ENCODE measurements around the gene ST7.

The ST7 gene

DNA sequence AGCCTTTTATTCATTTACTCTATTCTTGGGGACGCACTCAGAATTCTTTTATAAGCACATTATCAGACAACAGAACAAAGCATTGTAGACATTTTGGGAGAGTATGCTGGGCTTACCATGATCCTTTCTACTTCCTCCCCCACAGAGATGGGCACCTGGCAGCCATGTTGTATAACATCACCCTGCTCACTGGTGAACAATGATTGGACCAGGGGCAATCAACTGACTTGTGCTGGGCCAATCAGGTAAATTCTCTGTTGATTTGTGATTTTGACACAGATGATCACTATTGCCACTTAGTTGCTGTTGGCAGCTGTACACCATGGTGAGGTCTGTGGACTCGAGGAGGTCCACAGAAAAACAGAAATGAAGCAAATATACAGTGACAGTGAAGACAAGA is 325.9 kb downstream of the ST7 start:
- no peak for ATAC-seq
- no peak for TF ChIP-seq TOX (CRISPR knock-in tag; IDR thresholded peaks at IDR 0.05; ENCODE audit: borderline replicate concordance)
- no peak for TF ChIP-seq ZNF565 (CRISPR knock-in tag; conservative IDR thresholded peaks at IDR 0.05; ENCODE audit: low read depth)
- no peak for TF ChIP-seq TSHZ2 (CRISPR knock-in tag; IDR thresholded peaks at IDR 0.05)
- TF ChIP-seq RARB (CRISPR knock-in tag; IDR thresholded peaks at IDR 0.05), result no peak
- no peak for TF ChIP-seq ZC3H10 (CRISPR knock-in tag; IDR thresholded peaks at IDR 0.05)

All from SK-N-SH treated with all-trans-retinoic acid at 6 μM for 48 hours (cell line).